HG02973 (cell line): ENCODE results near the gene RAPGEF5.

ENCODE experiments used
- ATAC-seq: cut with Tn5 transposase; IDR thresholded peaks from one replicate; pipeline ENCODE4 v1.9.1; 2021; ENCODE audit warnings: moderate library complexity; ENCODE audit not compliant: unreplicated experiment

The RAPGEF5 gene

GRCh38 chr7:22317632-22318031 is 39.3 kb downstream of the RAPGEF5 start:
- no peak for ATAC-seq

- ATAC-seq: no peak
These were observed 40.0 kb downstream of the RAPGEF5 start for GRCh38 chr7:22316914-22317313.

GRCh38 chr7:22307816-22308215 is 49.1 kb downstream of the RAPGEF5 start:
- no peak for ATAC-seq

GRCh38 chr7:22305706-22306105 is 51.2 kb downstream of the RAPGEF5 start:
- no peak for ATAC-seq

- ATAC-seq: no peak
These were observed 54.0 kb downstream of the RAPGEF5 start for GRCh38 chr7:22302951-22303423.

- ATAC-seq: no peak
These were observed 54.8 kb downstream of the RAPGEF5 start for GRCh38 chr7:22302193-22302592.

- no peak for ATAC-seq
These were observed 55.2 kb downstream of the RAPGEF5 start for GRCh38 chr7:22301790-22302189.

- no peak for ATAC-seq
These were observed 56.1 kb downstream of the RAPGEF5 start for GRCh38 chr7:22300839-22301238.

GRCh38 chr7:22296916-22297315 is 60.0 kb downstream of the RAPGEF5 start:
- ATAC-seq: no peak

GRCh38 chr7:22296265-22296566 is 60.7 kb downstream of the RAPGEF5 start:
- ATAC-seq: no peak

- ATAC-seq: no peak
These were observed 61.3 kb downstream of the RAPGEF5 start for GRCh38 chr7:22295402-22296264.

- no peak for ATAC-seq
These were observed 64.4 kb downstream of the RAPGEF5 start for GRCh38 chr7:22292531-22292930.

GRCh38 chr7:22291977-22292376 is 65.0 kb downstream of the RAPGEF5 start:
- no peak for ATAC-seq

- ATAC-seq: no peak
These were observed 68.8 kb downstream of the RAPGEF5 start for GRCh38 chr7:22288202-22288601.

- ATAC-seq: no peak
These were observed 69.5 kb downstream of the RAPGEF5 start for GRCh38 chr7:22287412-22287811.

- no peak for ATAC-seq
These were observed 70.5 kb downstream of the RAPGEF5 start for GRCh38 chr7:22286436-22286835.

- ATAC-seq: no peak
These were observed 75.5 kb downstream of the RAPGEF5 start for GRCh38 chr7:22281481-22281880.

GRCh38 chr7:22280031-22280430 is 76.9 kb downstream of the RAPGEF5 start:
- no peak for ATAC-seq

GRCh38 chr7:22278660-22279059 is 78.3 kb downstream of the RAPGEF5 start:
- no peak for ATAC-seq

GRCh38 chr7:22277375-22277774 is 79.6 kb downstream of the RAPGEF5 start:
- no peak for ATAC-seq

- no peak for ATAC-seq
These were observed 81.3 kb downstream of the RAPGEF5 start for GRCh38 chr7:22275661-22276060.

- ATAC-seq: no peak
These were observed 85.6 kb downstream of the RAPGEF5 start for GRCh38 chr7:22271311-22271710.

- ATAC-seq: no peak
These were observed 86.6 kb downstream of the RAPGEF5 start for GRCh38 chr7:22270371-22270770.
